Measurements from ENCODE around the gene F5. TPM values are rescaled to one million over a fixed set of nuclear protein-coding genes. Genes with fewer than 3 reads are reported as not detected.

The F5 gene
- total and polyA plus RNA-seq, 2 of the 13 experiments (the other 11 are each of a cell fraction or from before 2014, with no cell fraction given) = 38.3 to 64.0 TPM

GRCh38 chr1:169485431-169486280 lies 100.6 kb downstream of the F5 start, which contains the start of gene SLC19A2 (continued):
- TF ChIP-seq, protein P1, sequence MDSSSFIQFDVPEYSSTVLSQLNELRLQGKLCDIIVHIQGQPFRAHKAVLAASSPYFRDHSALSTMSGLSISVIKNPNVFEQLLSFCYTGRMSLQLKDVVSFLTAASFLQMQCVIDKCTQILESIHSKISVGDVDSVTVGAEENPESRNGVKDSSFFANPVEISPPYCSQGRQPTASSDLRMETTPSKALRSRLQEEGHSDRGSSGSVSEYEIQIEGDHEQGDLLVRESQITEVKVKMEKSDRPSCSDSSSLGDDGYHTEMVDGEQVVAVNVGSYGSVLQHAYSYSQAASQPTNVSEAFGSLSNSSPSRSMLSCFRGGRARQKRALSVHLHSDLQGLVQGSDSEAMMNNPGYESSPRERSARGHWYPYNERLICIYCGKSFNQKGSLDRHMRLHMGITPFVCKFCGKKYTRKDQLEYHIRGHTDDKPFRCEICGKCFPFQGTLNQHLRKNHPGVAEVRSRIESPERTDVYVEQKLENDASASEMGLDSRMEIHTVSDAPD (CRISPR knock-in tag; IDR thresholded peaks at IDR 0.05) = peak; percentile 77; the same call in 1 of the 2 replicates
- TF ChIP-seq ZBTB46 (CRISPR knock-in tag; IDR thresholded peaks at IDR 0.05; ENCODE audit: borderline replicate concordance) (no peak), ZNF552 (CRISPR knock-in tag; IDR thresholded peaks at IDR 0.05; ENCODE audit: borderline replicate concordance) (no peak), HMG20A (CRISPR knock-in tag; IDR thresholded peaks at IDR 0.05; ENCODE audit: borderline replicate concordance) (peak; percentile 10; the same call in 1 of the 2 replicates), FOXK2 (IDR thresholded peaks at IDR 0.05) (no peak), ZNF670 (CRISPR knock-in tag; IDR thresholded peaks at IDR 0.05; ENCODE audit: borderline replicate concordance) (peak; percentile 80; the same call in 1 of the 2 replicates), ZNF362 (CRISPR knock-in tag; IDR thresholded peaks at IDR 0.05; ENCODE audit: borderline replicate concordance) (no peak), KMT2A (CRISPR knock-in tag; IDR thresholded peaks at IDR 0.05) (peak; percentile 90), ZNF264 (CRISPR knock-in tag; IDR thresholded peaks at IDR 0.05) (peak; percentile 49; the same call in 1 of the 2 replicates), ZNF225 (CRISPR knock-in tag; IDR thresholded peaks at IDR 0.05) (0 out of 2 replicates have a peak, but pooled peaks have one; percentile 33), ZNF292 (CRISPR knock-in tag; IDR thresholded peaks at IDR 0.05; ENCODE audit: borderline replicate concordance, low read depth) (peak; percentile 91), ZNF770 (CRISPR knock-in tag; IDR thresholded peaks at IDR 0.05) (peak; percentile 76), SMAD1 (CRISPR knock-in tag; IDR thresholded peaks at IDR 0.05; ENCODE audit: borderline replicate concordance, low read depth) (no peak; the same call in 1 of the 2 replicates), TRIM24 (CRISPR knock-in tag; IDR thresholded peaks at IDR 0.05) (0 out of 2 replicates have a peak, but pooled peaks have one; percentile 4), PHB2 (IDR thresholded peaks at IDR 0.05; ENCODE audit: partially characterized antibody) (no peak)
- TF ChIP-seq, protein P2, sequence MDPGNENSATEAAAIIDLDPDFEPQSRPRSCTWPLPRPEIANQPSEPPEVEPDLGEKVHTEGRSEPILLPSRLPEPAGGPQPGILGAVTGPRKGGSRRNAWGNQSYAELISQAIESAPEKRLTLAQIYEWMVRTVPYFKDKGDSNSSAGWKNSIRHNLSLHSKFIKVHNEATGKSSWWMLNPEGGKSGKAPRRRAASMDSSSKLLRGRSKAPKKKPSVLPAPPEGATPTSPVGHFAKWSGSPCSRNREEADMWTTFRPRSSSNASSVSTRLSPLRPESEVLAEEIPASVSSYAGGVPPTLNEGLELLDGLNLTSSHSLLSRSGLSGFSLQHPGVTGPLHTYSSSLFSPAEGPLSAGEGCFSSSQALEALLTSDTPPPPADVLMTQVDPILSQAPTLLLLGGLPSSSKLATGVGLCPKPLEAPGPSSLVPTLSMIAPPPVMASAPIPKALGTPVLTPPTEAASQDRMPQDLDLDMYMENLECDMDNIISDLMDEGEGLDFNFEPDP (CRISPR knock-in tag; conservative IDR thresholded peaks at IDR 0.05) = peak; percentile 98; the same call in 1 of the 2 replicates
- TF ChIP-seq, protein P3, sequence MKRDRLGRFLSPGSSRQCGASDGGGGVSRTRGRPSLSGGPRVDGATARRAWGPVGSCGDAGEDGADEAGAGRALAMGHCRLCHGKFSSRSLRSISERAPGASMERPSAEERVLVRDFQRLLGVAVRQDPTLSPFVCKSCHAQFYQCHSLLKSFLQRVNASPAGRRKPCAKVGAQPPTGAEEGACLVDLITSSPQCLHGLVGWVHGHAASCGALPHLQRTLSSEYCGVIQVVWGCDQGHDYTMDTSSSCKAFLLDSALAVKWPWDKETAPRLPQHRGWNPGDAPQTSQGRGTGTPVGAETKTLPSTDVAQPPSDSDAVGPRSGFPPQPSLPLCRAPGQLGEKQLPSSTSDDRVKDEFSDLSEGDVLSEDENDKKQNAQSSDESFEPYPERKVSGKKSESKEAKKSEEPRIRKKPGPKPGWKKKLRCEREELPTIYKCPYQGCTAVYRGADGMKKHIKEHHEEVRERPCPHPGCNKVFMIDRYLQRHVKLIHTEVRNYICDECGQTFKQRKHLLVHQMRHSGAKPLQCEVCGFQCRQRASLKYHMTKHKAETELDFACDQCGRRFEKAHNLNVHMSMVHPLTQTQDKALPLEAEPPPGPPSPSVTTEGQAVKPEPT (CRISPR knock-in tag; IDR thresholded peaks at IDR 0.05; ENCODE audit: low read depth) = 0 out of 2 replicates have a peak, but pooled peaks have one; percentile 24

All from HepG2 (cell line).